HepG2 (cell line): ENCODE data around the gene JAG1.

Experiments used
- POLR2AphosphoS2 ChIP-seq: IDR thresholded peaks from 2 replicates; pipeline ENCODE4 v1.6.1; 2011; ENCODE audit warnings: low read depth, low read length, improper control_type of control experiment
- REST ChIP-seq, 2 experiments: IDR thresholded peaks; 2 replicates each; pipeline ENCODE4 v1.6.1; 2011 to 2012; ENCODE audit warnings: low read length in 2 of 2, borderline replicate concordance in 1 of 2, low read depth in 1 of 2, mild to moderate bottlenecking in 1 of 2, moderate library complexity in 1 of 2
- ZNF10 ChIP-seq: sonication (generic); formaldehyde crosslinking; IDR thresholded peaks from 2 replicates; pipeline ENCODE4 v1.4.0; 2020; ENCODE audit warnings: mild to moderate bottlenecking, low read depth, missing genetic modification reagents, borderline replicate concordance
- ZNF232 ChIP-seq: sonication (generic); formaldehyde crosslinking; IDR thresholded peaks from 2 replicates; pipeline ENCODE4 v1.4.0; 2020; ENCODE audit warnings: missing genetic modification reagents, borderline replicate concordance

GRCh38 chr20:10680571-10680970 lies 6.8 kb upstream of the JAG1 start:
- TF ChIP-seq POLR2AphosphoS2 (no peak), REST (IDR thresholded peaks at IDR 0.05; ENCODE audit: borderline replicate concordance in 1 of 2, low read depth in 1 of 2, low read length in 2 of 2) (no peak), ZNF232 (CRISPR knock-in tag) (no peak), ZNF10 (CRISPR knock-in tag) (no peak)
